WTC11 (cell line): ENCODE measurements around the gene ZIC5.

ENCODE experiments used
- FOXK1 ChIP-seq: sonication (generic); formaldehyde crosslinking; IDR thresholded peaks from 2 replicates; pipeline ENCODE4 v1.8.0; 2022; ENCODE audit warnings: mild to moderate bottlenecking, moderate library complexity, missing genetic modification reagents
- GABPB1 ChIP-seq: sonication (generic); formaldehyde crosslinking; IDR thresholded peaks from 2 replicates; pipeline ENCODE4 v1.8.1; 2023; ENCODE audit warnings: mild to moderate bottlenecking, missing genetic modification reagents
- RORB ChIP-seq: fragments of 250-450 bp; sonication (Bioruptor Pico); IDR thresholded peaks from 2 replicates; pipeline ENCODE4 v1.9.0; 2021; ENCODE audit warnings: mild to moderate bottlenecking
- ZBTB21 ChIP-seq: sonication (generic); formaldehyde crosslinking; IDR thresholded peaks from 2 replicates; pipeline ENCODE4 v1.8.1; 2023; ENCODE audit warnings: mild to moderate bottlenecking, missing genetic modification reagents, borderline replicate concordance
- TF ChIP-seq, protein P1 (sequence below): sonication (generic); formaldehyde crosslinking; conservative IDR thresholded peaks from 2 replicates; pipeline ENCODE4 v1.8.1; 2022; ENCODE audit warnings: mild to moderate bottlenecking, missing genetic modification reagents
- TF ChIP-seq, protein P2 (sequence below): fragments of 200-600 bp; IDR thresholded peaks from 2 replicates; pipeline ENCODE4 v1.8.0; 2022; ENCODE audit warnings: antibody characterized with exemption
- TF ChIP-seq, protein P3 (sequence below): sonication (generic); formaldehyde crosslinking; IDR thresholded peaks from 2 replicates; pipeline ENCODE4 v1.8.1; 2023; ENCODE audit warnings: mild to moderate bottlenecking, missing genetic modification reagents, borderline replicate concordance
- TF ChIP-seq, protein P4 (sequence below): sonication (generic); formaldehyde crosslinking; IDR thresholded peaks from 2 replicates; pipeline ENCODE4 v1.8.1; 2023; ENCODE audit warnings: mild to moderate bottlenecking, missing genetic modification reagents
- TF ChIP-seq, protein P5 (sequence below): sonication (generic); formaldehyde crosslinking; IDR thresholded peaks from 2 replicates; pipeline ENCODE4 v1.8.0; 2023; ENCODE audit warnings: mild to moderate bottlenecking, missing genetic modification reagents

DNA sequence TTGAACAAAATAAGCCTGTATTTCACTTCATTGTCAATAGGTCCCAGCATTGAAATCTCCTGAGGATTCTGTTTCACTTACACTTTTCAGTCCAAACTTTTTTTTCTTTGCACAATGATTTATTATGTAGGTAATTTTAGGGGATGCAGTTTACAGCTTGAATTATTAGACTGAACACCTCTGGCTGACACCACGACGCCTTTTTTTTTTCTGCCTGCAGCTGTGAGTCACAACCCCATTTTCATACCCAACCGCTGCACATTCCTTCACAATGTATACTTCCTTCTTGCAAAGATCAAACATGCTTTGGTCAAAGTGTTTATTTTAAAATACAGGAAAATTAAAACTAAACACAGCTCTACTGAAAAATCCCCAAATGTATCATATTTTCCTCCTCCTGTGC is 21.4 kb upstream of the ZIC5 start:
- TF ChIP-seq GABPB1 (CRISPR knock-in tag) = no peak
- TF ChIP-seq, protein P1, sequence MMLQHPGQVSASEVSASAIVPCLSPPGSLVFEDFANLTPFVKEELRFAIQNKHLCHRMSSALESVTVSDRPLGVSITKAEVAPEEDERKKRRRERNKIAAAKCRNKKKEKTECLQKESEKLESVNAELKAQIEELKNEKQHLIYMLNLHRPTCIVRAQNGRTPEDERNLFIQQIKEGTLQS (CRISPR knock-in tag) = no peak
- TF ChIP-seq, protein P2, sequence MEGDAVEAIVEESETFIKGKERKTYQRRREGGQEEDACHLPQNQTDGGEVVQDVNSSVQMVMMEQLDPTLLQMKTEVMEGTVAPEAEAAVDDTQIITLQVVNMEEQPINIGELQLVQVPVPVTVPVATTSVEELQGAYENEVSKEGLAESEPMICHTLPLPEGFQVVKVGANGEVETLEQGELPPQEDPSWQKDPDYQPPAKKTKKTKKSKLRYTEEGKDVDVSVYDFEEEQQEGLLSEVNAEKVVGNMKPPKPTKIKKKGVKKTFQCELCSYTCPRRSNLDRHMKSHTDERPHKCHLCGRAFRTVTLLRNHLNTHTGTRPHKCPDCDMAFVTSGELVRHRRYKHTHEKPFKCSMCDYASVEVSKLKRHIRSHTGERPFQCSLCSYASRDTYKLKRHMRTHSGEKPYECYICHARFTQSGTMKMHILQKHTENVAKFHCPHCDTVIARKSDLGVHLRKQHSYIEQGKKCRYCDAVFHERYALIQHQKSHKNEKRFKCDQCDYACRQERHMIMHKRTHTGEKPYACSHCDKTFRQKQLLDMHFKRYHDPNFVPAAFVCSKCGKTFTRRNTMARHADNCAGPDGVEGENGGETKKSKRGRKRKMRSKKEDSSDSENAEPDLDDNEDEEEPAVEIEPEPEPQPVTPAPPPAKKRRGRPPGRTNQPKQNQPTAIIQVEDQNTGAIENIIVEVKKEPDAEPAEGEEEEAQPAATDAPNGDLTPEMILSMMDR = no peak
- TF ChIP-seq, protein P3, sequence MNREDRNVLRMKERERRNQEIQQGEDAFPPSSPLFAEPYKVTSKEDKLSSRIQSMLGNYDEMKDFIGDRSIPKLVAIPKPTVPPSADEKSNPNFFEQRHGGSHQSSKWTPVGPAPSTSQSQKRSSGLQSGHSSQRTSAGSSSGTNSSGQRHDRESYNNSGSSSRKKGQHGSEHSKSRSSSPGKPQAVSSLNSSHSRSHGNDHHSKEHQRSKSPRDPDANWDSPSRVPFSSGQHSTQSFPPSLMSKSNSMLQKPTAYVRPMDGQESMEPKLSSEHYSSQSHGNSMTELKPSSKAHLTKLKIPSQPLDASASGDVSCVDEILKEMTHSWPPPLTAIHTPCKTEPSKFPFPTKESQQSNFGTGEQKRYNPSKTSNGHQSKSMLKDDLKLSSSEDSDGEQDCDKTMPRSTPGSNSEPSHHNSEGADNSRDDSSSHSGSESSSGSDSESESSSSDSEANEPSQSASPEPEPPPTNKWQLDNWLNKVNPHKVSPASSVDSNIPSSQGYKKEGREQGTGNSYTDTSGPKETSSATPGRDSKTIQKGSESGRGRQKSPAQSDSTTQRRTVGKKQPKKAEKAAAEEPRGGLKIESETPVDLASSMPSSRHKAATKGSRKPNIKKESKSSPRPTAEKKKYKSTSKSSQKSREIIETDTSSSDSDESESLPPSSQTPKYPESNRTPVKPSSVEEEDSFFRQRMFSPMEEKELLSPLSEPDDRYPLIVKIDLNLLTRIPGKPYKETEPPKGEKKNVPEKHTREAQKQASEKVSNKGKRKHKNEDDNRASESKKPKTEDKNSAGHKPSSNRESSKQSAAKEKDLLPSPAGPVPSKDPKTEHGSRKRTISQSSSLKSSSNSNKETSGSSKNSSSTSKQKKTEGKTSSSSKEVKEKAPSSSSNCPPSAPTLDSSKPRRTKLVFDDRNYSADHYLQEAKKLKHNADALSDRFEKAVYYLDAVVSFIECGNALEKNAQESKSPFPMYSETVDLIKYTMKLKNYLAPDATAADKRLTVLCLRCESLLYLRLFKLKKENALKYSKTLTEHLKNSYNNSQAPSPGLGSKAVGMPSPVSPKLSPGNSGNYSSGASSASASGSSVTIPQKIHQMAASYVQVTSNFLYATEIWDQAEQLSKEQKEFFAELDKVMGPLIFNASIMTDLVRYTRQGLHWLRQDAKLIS (CRISPR knock-in tag) = no peak
- TF ChIP-seq ZBTB21 (CRISPR knock-in tag) = no peak
- TF ChIP-seq, protein P4, sequence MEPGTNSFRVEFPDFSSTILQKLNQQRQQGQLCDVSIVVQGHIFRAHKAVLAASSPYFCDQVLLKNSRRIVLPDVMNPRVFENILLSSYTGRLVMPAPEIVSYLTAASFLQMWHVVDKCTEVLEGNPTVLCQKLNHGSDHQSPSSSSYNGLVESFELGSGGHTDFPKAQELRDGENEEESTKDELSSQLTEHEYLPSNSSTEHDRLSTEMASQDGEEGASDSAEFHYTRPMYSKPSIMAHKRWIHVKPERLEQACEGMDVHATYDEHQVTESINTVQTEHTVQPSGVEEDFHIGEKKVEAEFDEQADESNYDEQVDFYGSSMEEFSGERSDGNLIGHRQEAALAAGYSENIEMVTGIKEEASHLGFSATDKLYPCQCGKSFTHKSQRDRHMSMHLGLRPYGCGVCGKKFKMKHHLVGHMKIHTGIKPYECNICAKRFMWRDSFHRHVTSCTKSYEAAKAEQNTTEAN (CRISPR knock-in tag) = no peak
- TF ChIP-seq, protein P5, sequence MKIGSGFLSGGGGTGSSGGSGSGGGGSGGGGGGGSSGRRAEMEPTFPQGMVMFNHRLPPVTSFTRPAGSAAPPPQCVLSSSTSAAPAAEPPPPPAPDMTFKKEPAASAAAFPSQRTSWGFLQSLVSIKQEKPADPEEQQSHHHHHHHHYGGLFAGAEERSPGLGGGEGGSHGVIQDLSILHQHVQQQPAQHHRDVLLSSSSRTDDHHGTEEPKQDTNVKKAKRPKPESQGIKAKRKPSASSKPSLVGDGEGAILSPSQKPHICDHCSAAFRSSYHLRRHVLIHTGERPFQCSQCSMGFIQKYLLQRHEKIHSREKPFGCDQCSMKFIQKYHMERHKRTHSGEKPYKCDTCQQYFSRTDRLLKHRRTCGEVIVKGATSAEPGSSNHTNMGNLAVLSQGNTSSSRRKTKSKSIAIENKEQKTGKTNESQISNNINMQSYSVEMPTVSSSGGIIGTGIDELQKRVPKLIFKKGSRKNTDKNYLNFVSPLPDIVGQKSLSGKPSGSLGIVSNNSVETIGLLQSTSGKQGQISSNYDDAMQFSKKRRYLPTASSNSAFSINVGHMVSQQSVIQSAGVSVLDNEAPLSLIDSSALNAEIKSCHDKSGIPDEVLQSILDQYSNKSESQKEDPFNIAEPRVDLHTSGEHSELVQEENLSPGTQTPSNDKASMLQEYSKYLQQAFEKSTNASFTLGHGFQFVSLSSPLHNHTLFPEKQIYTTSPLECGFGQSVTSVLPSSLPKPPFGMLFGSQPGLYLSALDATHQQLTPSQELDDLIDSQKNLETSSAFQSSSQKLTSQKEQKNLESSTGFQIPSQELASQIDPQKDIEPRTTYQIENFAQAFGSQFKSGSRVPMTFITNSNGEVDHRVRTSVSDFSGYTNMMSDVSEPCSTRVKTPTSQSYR (CRISPR knock-in tag) = no peak
- TF ChIP-seq FOXK1 (CRISPR knock-in tag) = no peak
- TF ChIP-seq RORB = no peak
